DOHH2 (cell line): ENCODE measurements around the gene WDFY4.

ENCODE experiments used
- H3F3A ChIP-seq: fragments of 200-600 bp; sonication (generic), shearing (Covaris generic); 2 replicates; pipeline ENCODE4 v1.6.0; 2016; ENCODE audit warnings: antibody characterized with exemption, mild to moderate bottlenecking; ENCODE audit not compliant: control insufficient read depth, insufficient read depth
- H3K27ac ChIP-seq: fragments of 200-600 bp; sonication (generic); 2 replicates; pipeline ENCODE4 v1.5.1; 2014; ENCODE audit warnings: low read depth, mild to moderate bottlenecking, low read length, moderate library complexity
- H3K27me3 ChIP-seq: fragments of 200-600 bp; sonication (generic); 2 replicates; pipeline ENCODE4 v1.6.1; 2014; ENCODE audit warnings: mild to moderate bottlenecking, low read length, mixed read lengths; ENCODE audit not compliant: control insufficient read depth
- H3K36me3 ChIP-seq: fragments of 200-600 bp; sonication (generic); 2 replicates; pipeline ENCODE4 v1.6.1; 2014; ENCODE audit warnings: mild to moderate bottlenecking, low read length, moderate library complexity, mixed read lengths; ENCODE audit not compliant: control insufficient read depth
- H3K4me1 ChIP-seq: fragments of 200-600 bp; sonication (generic); 2 replicates; pipeline ENCODE4 v1.6.1; 2014; ENCODE audit warnings: mild to moderate bottlenecking, low read length, mixed read lengths; ENCODE audit not compliant: control insufficient read depth
- H3K4me2 ChIP-seq: fragments of 200-600 bp; sonication (generic); 2 replicates; pipeline ENCODE4 v1.6.0; 2014; ENCODE audit warnings: mild to moderate bottlenecking, low read length, moderate library complexity
- H3K4me3 ChIP-seq: fragments of 200-600 bp; sonication (generic); 2 replicates; pipeline ENCODE4 v1.5.1; 2014; ENCODE audit warnings: mild to moderate bottlenecking, low read length, mixed read lengths
- H3K79me2 ChIP-seq: fragments of 200-600 bp; sonication (generic); 2 replicates; pipeline ENCODE4 v1.6.1; 2014; ENCODE audit warnings: mild to moderate bottlenecking, low read length, mixed read lengths; ENCODE audit not compliant: control insufficient read depth
- H3K9me2 ChIP-seq: fragments of 200-600 bp; sonication (generic); replicated peaks from 2 replicates; pipeline ENCODE4 v1.6.1; 2014; ENCODE audit warnings: mild to moderate bottlenecking, low read length, mixed read lengths; ENCODE audit not compliant: control insufficient read depth
- H3K9me3 ChIP-seq: fragments of 200-600 bp; sonication (generic); 2 replicates; pipeline ENCODE4 v1.6.1; 2014; ENCODE audit warnings: antibody characterized with exemption, low read length, mixed read lengths; ENCODE audit not compliant: control insufficient read depth, insufficient read depth
- H4K20me1 ChIP-seq: fragments of 200-600 bp; sonication (generic); 2 replicates; pipeline ENCODE4 v1.6.0; 2014; ENCODE audit warnings: low read depth, mild to moderate bottlenecking, antibody characterized with exemption, low read length, moderate library complexity; ENCODE audit not compliant: control insufficient read depth, insufficient read depth
- EZH2phosphoT487 ChIP-seq: fragments of 200-600 bp; sonication (generic); IDR thresholded peaks from 2 replicates; pipeline ENCODE4 v1.6.1; 2017; ENCODE audit warnings: borderline replicate concordance, mild to moderate bottlenecking, antibody characterized with exemption, low read length, moderate library complexity, mixed read lengths
- TF ChIP-seq, protein P1 (sequence below): fragments of 200-600 bp; sonication (generic); IDR thresholded peaks from one replicate; pipeline ENCODE4 v1.5.1; 2014; ENCODE audit warnings: antibody characterized with exemption, mild to moderate bottlenecking, low read depth, low read length; ENCODE audit not compliant: poor library complexity, severe bottlenecking

Gene WDFY4

GRCh38 chr10:48899781-48900180 is 215.1 kb downstream of the WDFY4 start:
- TF ChIP-seq, protein P1, sequence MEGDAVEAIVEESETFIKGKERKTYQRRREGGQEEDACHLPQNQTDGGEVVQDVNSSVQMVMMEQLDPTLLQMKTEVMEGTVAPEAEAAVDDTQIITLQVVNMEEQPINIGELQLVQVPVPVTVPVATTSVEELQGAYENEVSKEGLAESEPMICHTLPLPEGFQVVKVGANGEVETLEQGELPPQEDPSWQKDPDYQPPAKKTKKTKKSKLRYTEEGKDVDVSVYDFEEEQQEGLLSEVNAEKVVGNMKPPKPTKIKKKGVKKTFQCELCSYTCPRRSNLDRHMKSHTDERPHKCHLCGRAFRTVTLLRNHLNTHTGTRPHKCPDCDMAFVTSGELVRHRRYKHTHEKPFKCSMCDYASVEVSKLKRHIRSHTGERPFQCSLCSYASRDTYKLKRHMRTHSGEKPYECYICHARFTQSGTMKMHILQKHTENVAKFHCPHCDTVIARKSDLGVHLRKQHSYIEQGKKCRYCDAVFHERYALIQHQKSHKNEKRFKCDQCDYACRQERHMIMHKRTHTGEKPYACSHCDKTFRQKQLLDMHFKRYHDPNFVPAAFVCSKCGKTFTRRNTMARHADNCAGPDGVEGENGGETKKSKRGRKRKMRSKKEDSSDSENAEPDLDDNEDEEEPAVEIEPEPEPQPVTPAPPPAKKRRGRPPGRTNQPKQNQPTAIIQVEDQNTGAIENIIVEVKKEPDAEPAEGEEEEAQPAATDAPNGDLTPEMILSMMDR = no peak
- TF ChIP-seq EZH2phosphoT487 = no peak
- H3K79me2 ChIP-seq = no peaks in the 10 kb centered on the region
- H3K27me3 ChIP-seq = no peaks in the 10 kb centered on the region
- H3K9me3 ChIP-seq = no peaks in the 10 kb centered on the region
- no peaks in the 10 kb centered on the region for H3F3A ChIP-seq
- no peaks in the 10 kb centered on the region for H3K9me2 ChIP-seq
- no peak overlapping the region for H3K4me2 ChIP-seq
- H4K20me1 ChIP-seq = no peaks in the 10 kb centered on the region
- peaks cover 28% of the 10 kb centered on the region for H3K36me3 ChIP-seq
- no peak overlapping the region for H3K4me3 ChIP-seq
- H3K4me1 ChIP-seq = no peaks in the 10 kb centered on the region
- H3K27ac ChIP-seq = no peak overlapping the region

DNA sequence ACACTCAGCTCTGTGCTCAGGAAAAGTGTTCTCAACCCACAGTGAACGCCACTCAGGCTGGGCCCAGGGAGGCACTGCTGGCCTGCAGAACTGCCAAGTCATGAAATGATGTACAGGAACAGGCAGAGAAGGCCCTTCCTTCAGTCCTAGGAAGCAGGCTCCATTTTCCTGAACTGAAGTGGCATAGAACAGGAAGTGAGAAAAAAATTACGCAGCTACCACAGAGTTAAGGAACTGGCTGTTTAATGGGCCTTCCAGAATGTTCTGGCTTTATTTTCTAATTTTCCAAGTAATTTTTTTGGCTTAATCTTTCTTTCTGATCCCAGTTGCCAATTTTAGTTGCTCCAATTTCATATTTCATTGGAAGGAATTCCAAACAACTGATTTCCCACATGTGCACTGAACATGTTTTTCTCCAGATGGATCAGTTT is 215.7 kb downstream of the WDFY4 start:
- Histone ChIP-seq H3K4me3 (no peak overlapping the region), H3F3A (no peaks in the 10 kb centered on the region), H3K9me3 (no peaks in the 10 kb centered on the region), H3K27ac (no peak overlapping the region), H3K4me2 (no peak overlapping the region), H4K20me1 (no peaks in the 10 kb centered on the region), H3K27me3 (no peaks in the 10 kb centered on the region), H3K79me2 (no peaks in the 10 kb centered on the region), H3K9me2 (no peaks in the 10 kb centered on the region), H3K4me1 (no peaks in the 10 kb centered on the region), H3K36me3 (peaks cover 22% of the 10 kb centered on the region)
- TF ChIP-seq, protein P1 = no peak
- no peak for TF ChIP-seq EZH2phosphoT487

DNA sequence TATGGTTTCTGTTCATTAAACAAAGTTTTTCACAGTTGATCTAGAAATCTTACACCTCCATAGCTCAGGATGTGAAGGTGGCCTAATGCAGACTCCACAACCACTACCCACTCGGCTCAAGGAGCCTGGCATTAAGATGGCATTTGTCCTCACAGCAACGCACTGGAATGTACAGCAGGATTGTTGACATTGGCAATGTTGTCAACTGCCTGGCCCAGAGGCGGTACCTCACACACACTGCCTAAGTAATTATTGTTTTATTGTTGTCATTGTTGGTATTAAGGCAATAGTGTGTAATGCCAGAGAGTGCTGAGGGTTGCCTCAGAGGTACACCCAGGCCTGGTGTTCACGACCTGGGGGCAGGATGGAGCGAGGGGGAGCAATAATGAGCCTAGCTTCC is 216.6 kb downstream of the WDFY4 start:
- Histone ChIP-seq H3K27ac (no peak overlapping the region), H3K4me2 (no peak overlapping the region), H4K20me1 (no peaks in the 10 kb centered on the region), H3K36me3 (peaks cover 22% of the 10 kb centered on the region), H3K27me3 (no peaks in the 10 kb centered on the region), H3K79me2 (no peaks in the 10 kb centered on the region), H3K9me2 (no peaks in the 10 kb centered on the region), H3F3A (no peaks in the 10 kb centered on the region), H3K4me1 (no peaks in the 10 kb centered on the region), H3K9me3 (no peaks in the 10 kb centered on the region), H3K4me3 (no peak overlapping the region)
- TF ChIP-seq, protein P1 = no peak
- TF ChIP-seq EZH2phosphoT487 = no peak

DNA sequence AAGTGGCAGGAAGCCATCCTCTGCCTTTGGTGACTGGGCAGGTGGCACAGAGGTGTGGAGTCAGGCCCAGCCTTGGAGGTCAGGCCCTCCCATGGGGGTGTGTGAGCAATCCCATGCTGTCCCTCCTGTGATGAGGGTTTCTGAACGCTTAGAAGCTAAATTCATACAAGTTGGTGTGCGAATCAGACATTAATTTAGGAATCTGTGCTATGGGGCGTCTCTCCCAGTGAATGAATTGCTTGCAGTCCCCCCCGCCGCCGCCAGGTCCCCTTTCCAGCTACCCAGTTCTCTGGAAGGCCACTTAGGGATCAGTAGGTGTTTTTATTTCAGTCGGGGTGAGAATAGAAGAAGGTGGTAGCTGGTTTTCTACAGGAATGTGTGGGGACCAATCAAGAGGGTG is 217.4 kb downstream of the WDFY4 start:
- Histone ChIP-seq H3K36me3 (peaks cover 22% of the 10 kb centered on the region), H3K4me3 (no peak overlapping the region), H3K9me2 (no peaks in the 10 kb centered on the region), H3K79me2 (no peaks in the 10 kb centered on the region), H3K27ac (no peak overlapping the region), H4K20me1 (no peaks in the 10 kb centered on the region), H3F3A (no peaks in the 10 kb centered on the region), H3K9me3 (no peaks in the 10 kb centered on the region), H3K4me2 (no peak overlapping the region), H3K4me1 (no peaks in the 10 kb centered on the region), H3K27me3 (no peaks in the 10 kb centered on the region)
- TF ChIP-seq, protein P1 = no peak
- TF ChIP-seq EZH2phosphoT487 = no peak
